B cell (primary cell): Measurements from ENCODE around the gene KIAA1217. TPM values are rescaled to one million over a fixed set of nuclear protein-coding genes. Genes with fewer than 3 reads are reported as not detected.

Source experiments
- ATAC-seq: fragments of 200-7000 bp; cut with Tn5 transposase; one replicate; pipeline ENCODE4 v1.10.0; 2021; ENCODE audit warnings: low read depth, mild to moderate bottlenecking, moderate number of reproducible peaks, moderate library complexity
- CTCF ChIA-PET: fragments of 350-600 bp; sonication (Branson Sonifier 250); formaldehyde crosslinking; loops from one replicate; lab custom pipeline; 2021; ENCODE audit warnings: antibody characterized with exemption, inconsistent platforms; lab: Charles Lee
- POLR2A ChIA-PET: fragments of 350-600 bp; sonication (Branson Sonifier 250); formaldehyde crosslinking; loops from one replicate; lab custom pipeline; 2021; ENCODE audit warnings: antibody characterized with exemption; lab: Charles Lee
- DNase-seq: peaks from one replicate; pipeline ENCODE4 v3.0.0; 2013
- H2AFZ ChIP-seq: 2 replicates; pipeline ENCODE4 v1.6.1; 2012; ENCODE audit warnings: mild to moderate bottlenecking, low read depth, low read length; ENCODE audit not compliant: insufficient read depth, poor library complexity, severe bottlenecking
- H3K27ac ChIP-seq, 2 donors: 1 replicate in 1 of 2; 2 replicates in 1 of 2; pipeline ENCODE4 v1.5.1; 2012 to 2013; ENCODE audit warnings: low read length in 2 of 2, mild to moderate bottlenecking in 2 of 2, moderate library complexity in 1 of 2
- H3K27me3 ChIP-seq, 4 experiments: fragments of 200-600 bp in 1 of 4; sonication (generic) in 1 of 4; replicated peaks in 1 of 4; 1 replicate in 2 of 4; 2 replicates in 2 of 4; pipeline versions ENCODE4 v1.6.1 to v1.7.0; 2013 to 2016; ENCODE audit warnings: low read length in 3 of 4, mild to moderate bottlenecking in 2 of 4, mixed read lengths in 1 of 4, moderate library complexity in 1 of 4; ENCODE audit not compliant: insufficient read depth in 4 of 4, control insufficient read depth in 3 of 4; ENCODE audit errors: control extremely low read depth in 1 of 4
- H3K36me3 ChIP-seq, 2 experiments: replicated peaks in 1 of 2; 1 replicate in 1 of 2; 2 replicates in 1 of 2; pipeline versions ENCODE4 v1.6.1 to v1.7.1; 2013; ENCODE audit warnings: low read length in 1 of 2; ENCODE audit not compliant: insufficient read depth in 2 of 2, control insufficient read depth in 1 of 2; ENCODE audit errors: control extremely low read depth in 1 of 2, extremely low read depth in 1 of 2
- H3K4me1 ChIP-seq, 2 donors: fragments of 200-600 bp in 1 of 2; sonication (generic) in 1 of 2; 1 replicate in 1 of 2; 2 replicates in 1 of 2; pipeline versions ENCODE4 v1.5.1 to v1.6.1; 2013 to 2017; ENCODE audit warnings: low read length in 2 of 2; ENCODE audit not compliant: control insufficient read depth in 2 of 2, insufficient read depth in 2 of 2
- H3K4me2 ChIP-seq: replicated peaks from 2 replicates; pipeline ENCODE3; 2012; ENCODE audit warnings: mild to moderate bottlenecking, low read depth, low read length; ENCODE audit not compliant: poor library complexity, severe bottlenecking
- H3K4me3 ChIP-seq, 5 experiments: fragments of 200-600 bp in 1 of 5; sonication (generic) in 1 of 5; 1 replicate in 3 of 5; 2 replicates in 2 of 5; pipeline versions ENCODE4 v1.5.1 to v1.7.0; 2011 to 2016; ENCODE audit warnings: low read length in 4 of 5, mild to moderate bottlenecking in 4 of 5, low read depth in 2 of 5, control low read depth in 1 of 5, moderate library complexity in 1 of 5; ENCODE audit not compliant: insufficient read depth in 1 of 5; ENCODE audit errors: control extremely low read depth in 1 of 5, extremely low read depth in 1 of 5
- H3K79me2 ChIP-seq: fragments of 200-600 bp; sonication (generic); one replicate; pipeline ENCODE4 v1.6.0; 2016; ENCODE audit warnings: low read length; ENCODE audit not compliant: control insufficient read depth, insufficient read depth
- H3K9ac ChIP-seq: fragments of 200-600 bp; sonication (generic); 2 replicates; pipeline ENCODE4 v1.6.1; 2017; ENCODE audit warnings: mild to moderate bottlenecking, low read length, moderate library complexity
- H3K9me3 ChIP-seq, 3 donors: one replicate each; pipeline versions ENCODE4 v1.6.1 to v1.7.1; 2013; ENCODE audit warnings: low read length in 2 of 3; ENCODE audit not compliant: control insufficient read depth in 2 of 3, insufficient read depth in 1 of 3; ENCODE audit errors: control extremely low read depth in 1 of 3
- H4K20me1 ChIP-seq: 2 replicates; pipeline ENCODE4 v1.6.0; 2012; ENCODE audit warnings: mild to moderate bottlenecking, low read length; ENCODE audit not compliant: insufficient read depth, control insufficient read depth, poor library complexity, severe bottlenecking
- H3K27ac Mint-ChIP-seq: one replicate; pipeline ENCODE4 v1.8.0; 2021; ENCODE audit warnings: mixed read lengths
- H3K27me3 Mint-ChIP-seq: one replicate; pipeline ENCODE4 v1.8.0; 2021; ENCODE audit warnings: mixed read lengths
- H3K4me1 Mint-ChIP-seq: one replicate; pipeline ENCODE4 v1.8.0; 2021; ENCODE audit warnings: mixed read lengths
- H3K4me3 Mint-ChIP-seq: one replicate; pipeline ENCODE4 v1.8.0; 2021; ENCODE audit warnings: mixed read lengths
- H3K9me3 Mint-ChIP-seq: one replicate; pipeline ENCODE4 v1.8.0; 2022; ENCODE audit warnings: mixed read lengths; ENCODE audit not compliant: insufficient read depth
- CTCF ChIP-seq: fragments of 200-600 bp; IDR thresholded peaks from one replicate; pipeline ENCODE4 v1.8.0; 2022; ENCODE audit warnings: antibody characterized with exemption, mild to moderate bottlenecking
- EZH2 ChIP-seq: IDR thresholded peaks from 2 replicates; pipeline ENCODE4 v1.6.1; 2012; ENCODE audit warnings: borderline replicate concordance, low read depth, mild to moderate bottlenecking, moderate library complexity, low read length; ENCODE audit not compliant: insufficient read depth, poor library complexity, severe bottlenecking
- WGBS: methylation state at CpG from one replicate; pipeline ENCODE4 v1.1.5; 2013; ENCODE audit warnings: missing lambda C conversion rate; ENCODE audit not compliant: insufficient coverage; 5-methylcytosine and 5-hydroxymethylcytosine counted together
- intact Hi-C: fragments of 100-400 bp; cut with micrococcal nuclease; formaldehyde crosslinking; loops from one replicate; pipeline ENCODE4 v1.10.0; 2022
- polyA plus RNA-seq: library from polyadenylated mRNA; depleted of rRNA; stranded (reverse); fragments of >200 nt; gene quantifications from 2 replicates; pipeline ENCODE4 v1.2.3, GENCODE V29; 2012
- total RNA-seq, 2 donors: library from RNA; stranded (reverse); fragments of 120-200 nt in 1 of 2; gene quantifications; 1 replicate in 1 of 2; 2 replicates in 1 of 2; pipeline versions ENCODE4 v1.2.3 to v1.2.4, GENCODE V29; 2013 to 2022

KIAA1217 gene
- total and polyA plus RNA-seq, 2 donors (not counting 1 experiment from before 2014, with no cell fraction given) = 0.67 TPM; not detected in 1

GRCh38 chr10:24261627-24262026, 52.7 kb downstream of the KIAA1217 start:
- no peak for DNase-seq
- TF ChIP-seq CTCF (no peak), EZH2 (no peak)
- H3K9ac ChIP-seq = no peak overlapping the region

GRCh38 chr10:24262929-24263590, 54.1 kb downstream of the KIAA1217 start:
- intact Hi-C loops = no loop called here
- H3K27ac ChIP-seq = no peak overlapping the region
- ATAC-seq = no peak
- H3K9ac ChIP-seq = no peak overlapping the region
- WGBS = 57% methylated on average over 5 of the region's 7 CpGs
- POLR2A ChIA-PET = interaction anchor here (0.7 kb wide), 1 partner anchor 167 kb away, joined by 3 read pairs; no protein-coding TSS in a partner anchor
- no peak overlapping the region for H2AFZ ChIP-seq
- H3K4me3 ChIP-seq = no peak overlapping the region
- no peaks in the 10 kb centered on the region for H3K36me3 ChIP-seq
- H4K20me1 ChIP-seq = no peaks in the 10 kb centered on the region
- H3K27me3 ChIP-seq = no peaks in the 10 kb centered on the region
- H3K79me2 ChIP-seq = no peaks in the 10 kb centered on the region
- H3K4me3 Mint-ChIP-seq = no peak overlapping the region
- H3K27me3 Mint-ChIP-seq = no peaks in the 10 kb centered on the region
- TF ChIP-seq CTCF = no peak
- TF ChIP-seq EZH2 = no peak
- H3K4me1 Mint-ChIP-seq = no peaks in the 10 kb centered on the region
- CTCF ChIA-PET = no interaction called here
- H3K4me1 ChIP-seq = no peaks in the 10 kb centered on the region
- H3K27ac Mint-ChIP-seq = no peak overlapping the region
- peaks cover 0 to 3% (median 0%) of the 10 kb centered on the region in 3 donors for H3K9me3 ChIP-seq
- no peak overlapping the region for H3K4me2 ChIP-seq
- no peak for DNase-seq
- no peaks in the 10 kb centered on the region for H3K9me3 Mint-ChIP-seq

More at GRCh38 chr10:24261627-24262026, 52.7 kb downstream of the KIAA1217 start:
- peaks cover 0 to under 1% (median 0%) of the 10 kb centered on the region in 3 donors for H3K9me3 ChIP-seq
- no peaks in the 10 kb centered on the region for H3K27me3 Mint-ChIP-seq
- POLR2A ChIA-PET = no interaction called here
- H4K20me1 ChIP-seq = no peaks in the 10 kb centered on the region
- no peak overlapping the region for H3K4me3 ChIP-seq
- no peaks in the 10 kb centered on the region for H3K4me1 Mint-ChIP-seq
- no peaks in the 10 kb centered on the region for H3K9me3 Mint-ChIP-seq
- H2AFZ ChIP-seq = no peak overlapping the region
- CTCF ChIA-PET = no interaction called here
- intact Hi-C loops = no loop called here
- H3K4me1 ChIP-seq = no peaks in the 10 kb centered on the region
- H3K36me3 ChIP-seq = no peaks in the 10 kb centered on the region
- no peaks in the 10 kb centered on the region for H3K27me3 ChIP-seq
- H3K4me3 Mint-ChIP-seq = no peak overlapping the region
- no peak overlapping the region for H3K27ac ChIP-seq
- no peak overlapping the region for H3K27ac Mint-ChIP-seq
- 80% methylated on average over 1 of the region's 3 CpGs for WGBS
- no peak for ATAC-seq
- H3K79me2 ChIP-seq = no peaks in the 10 kb centered on the region
- no peak overlapping the region for H3K4me2 ChIP-seq
